ENCODE measurements around the gene SRP9. TPM values are rescaled to one million over a fixed set of nuclear protein-coding genes. Genes with fewer than 3 reads are reported as not detected.

SRP9 gene
- total and polyA plus RNA-seq, 2 experiments from 2014 or later: 640 to 728 TPM

DNA sequence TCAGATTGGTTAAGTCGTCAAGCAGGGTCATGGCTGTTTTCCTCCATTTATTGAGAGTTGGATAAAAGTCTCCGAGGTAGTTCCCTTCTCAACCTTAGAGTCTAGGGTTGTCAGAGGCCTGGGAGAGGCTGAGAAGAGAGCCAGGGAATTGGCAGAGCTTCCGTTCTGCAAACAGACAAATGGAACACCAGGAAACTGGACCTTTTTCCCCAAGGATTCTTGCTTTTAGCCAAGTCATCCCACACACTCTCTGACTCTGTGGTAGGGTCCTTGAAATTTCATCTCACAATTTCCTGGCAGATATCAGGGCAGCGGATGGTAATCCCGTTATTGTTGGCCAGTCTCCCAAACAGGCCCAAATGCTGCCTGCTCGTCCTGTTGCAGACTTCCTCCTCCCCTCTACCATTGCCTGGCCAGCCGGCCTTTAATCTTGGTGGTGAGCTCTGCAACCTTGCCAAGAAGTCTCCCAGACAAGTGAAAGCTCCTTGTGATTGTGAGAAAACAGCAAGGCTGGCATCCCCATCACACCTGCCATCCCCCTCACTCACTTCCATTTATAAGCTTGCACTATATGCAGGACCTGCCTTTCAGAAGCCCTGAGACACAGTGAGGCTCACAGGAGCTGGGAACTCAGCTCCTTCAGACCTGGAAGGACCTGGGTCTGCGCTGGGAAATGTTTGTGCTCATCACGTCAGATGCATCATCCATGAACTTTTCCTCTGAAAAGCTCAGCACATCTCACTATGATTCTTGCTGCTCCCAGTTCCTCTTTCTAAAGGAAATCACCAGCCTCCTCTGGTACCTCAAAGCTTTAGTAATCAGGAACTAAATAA is 13.7 kb upstream of the SRP9 start (continued):
- TF ChIP-seq, protein P1, sequence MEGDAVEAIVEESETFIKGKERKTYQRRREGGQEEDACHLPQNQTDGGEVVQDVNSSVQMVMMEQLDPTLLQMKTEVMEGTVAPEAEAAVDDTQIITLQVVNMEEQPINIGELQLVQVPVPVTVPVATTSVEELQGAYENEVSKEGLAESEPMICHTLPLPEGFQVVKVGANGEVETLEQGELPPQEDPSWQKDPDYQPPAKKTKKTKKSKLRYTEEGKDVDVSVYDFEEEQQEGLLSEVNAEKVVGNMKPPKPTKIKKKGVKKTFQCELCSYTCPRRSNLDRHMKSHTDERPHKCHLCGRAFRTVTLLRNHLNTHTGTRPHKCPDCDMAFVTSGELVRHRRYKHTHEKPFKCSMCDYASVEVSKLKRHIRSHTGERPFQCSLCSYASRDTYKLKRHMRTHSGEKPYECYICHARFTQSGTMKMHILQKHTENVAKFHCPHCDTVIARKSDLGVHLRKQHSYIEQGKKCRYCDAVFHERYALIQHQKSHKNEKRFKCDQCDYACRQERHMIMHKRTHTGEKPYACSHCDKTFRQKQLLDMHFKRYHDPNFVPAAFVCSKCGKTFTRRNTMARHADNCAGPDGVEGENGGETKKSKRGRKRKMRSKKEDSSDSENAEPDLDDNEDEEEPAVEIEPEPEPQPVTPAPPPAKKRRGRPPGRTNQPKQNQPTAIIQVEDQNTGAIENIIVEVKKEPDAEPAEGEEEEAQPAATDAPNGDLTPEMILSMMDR (conservative IDR thresholded peaks at IDR 0.05; ENCODE audit: low read depth in 2 of 2): no peak
- TF ChIP-seq ZNF331 (CRISPR knock-in tag; IDR thresholded peaks at IDR 0.05; ENCODE audit: low read depth): no peak

DNA sequence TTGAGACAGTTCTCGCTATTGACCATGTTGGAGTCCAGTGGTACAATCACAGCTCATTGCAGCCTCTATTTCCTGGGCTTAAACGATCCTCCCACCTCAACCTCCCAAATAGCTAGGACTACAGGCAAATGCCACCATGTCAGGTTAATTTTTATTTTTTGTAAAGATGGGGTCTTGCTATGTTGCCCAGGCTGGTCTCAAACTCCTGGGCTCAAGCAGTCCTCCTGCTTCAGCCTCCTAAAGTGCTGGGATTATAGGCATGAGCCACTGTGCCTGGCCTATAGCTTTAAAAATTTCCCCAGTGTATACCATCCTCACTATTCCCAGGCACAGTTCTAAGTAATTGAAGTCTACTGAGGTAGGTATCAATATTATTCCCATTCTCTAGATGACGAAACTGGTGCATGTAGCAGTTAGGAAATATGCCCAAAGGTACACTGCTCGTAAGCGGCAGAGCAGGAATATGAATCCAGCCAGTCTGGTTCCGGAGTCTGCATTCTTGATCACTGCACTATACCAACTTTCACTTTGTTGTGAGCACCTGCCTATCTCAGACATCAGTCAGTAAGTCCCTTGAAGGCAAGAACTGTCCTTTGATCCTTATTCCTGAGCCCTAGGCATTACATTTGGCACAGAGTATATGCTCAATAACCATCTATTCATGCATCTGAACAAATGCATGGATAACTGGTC is 11.5 kb upstream of the SRP9 start:
- H2AFZ ChIP-seq: no peak overlapping the region
- no peak overlapping the region for H3K4me2 ChIP-seq
- no peaks in the 10 kb centered on the region for H3K27me3 ChIP-seq (ENCODE audit: insufficient read depth)
- H3K27ac ChIP-seq (ENCODE audit: low read depth): no peak overlapping the region
- DNase-seq (ENCODE audit: low spot score) (no peak), ATAC-seq (no peak)
- H3K4me1 Mint-ChIP-seq: peaks cover 51% of the 10 kb centered on the region
- no peak overlapping the region for H3K4me3 Mint-ChIP-seq
- no peaks in the 10 kb centered on the region for H3K36me3 Mint-ChIP-seq (ENCODE audit: low read depth)
- no peaks in the 10 kb centered on the region for H3K79me2 ChIP-seq (replicated peaks; ENCODE audit: insufficient read depth)
- H3K36me3 ChIP-seq (ENCODE audit: insufficient read depth): no peaks in the 10 kb centered on the region
- H3K4me1 ChIP-seq (ENCODE audit: insufficient read depth): peaks cover 36% of the 10 kb centered on the region
- no peaks in the 10 kb centered on the region for H3K9me3 Mint-ChIP-seq
- no peak overlapping the region for H3K27ac Mint-ChIP-seq
- H3K27me3 Mint-ChIP-seq (ENCODE audit: insufficient read depth, low read depth, poor library complexity): peaks cover 10% of the 10 kb centered on the region
- H3K9me2 ChIP-seq (ENCODE audit: insufficient read depth): no peaks in the 10 kb centered on the region
- H3K4me3 ChIP-seq: no peak overlapping the region
- no peaks in the 10 kb centered on the region for H4K20me1 ChIP-seq (replicated peaks; ENCODE audit: insufficient read depth)
- peaks cover 3% of the 10 kb centered on the region; the same call in 1 of the 2 replicates for H3F3A ChIP-seq (replicated peaks; ENCODE audit: low read depth)
- TF ChIP-seq STAT1 (IDR thresholded peaks at IDR 0.05; ENCODE audit: unreplicated experiment) (no peak), JUNB (IDR thresholded peaks at IDR 0.05; ENCODE audit: unreplicated experiment) (no peak), EZH2phosphoT487 (IDR thresholded peaks at IDR 0.05; ENCODE audit: unreplicated experiment) (no peak), EZH2 (IDR thresholded peaks at IDR 0.05; ENCODE audit: low read depth, unreplicated experiment) (no peak), ZNF114 (CRISPR knock-in tag; IDR thresholded peaks at IDR 0.05) (no peak), ZNF331 (CRISPR knock-in tag; IDR thresholded peaks at IDR 0.05; ENCODE audit: low read depth) (no peak), CREB1 (CRISPR knock-in tag; IDR thresholded peaks at IDR 0.05; ENCODE audit: low read depth) (no peak), POLR2AphosphoS5 (IDR thresholded peaks at IDR 0.05; ENCODE audit: low read depth) (no peak)
- TF ChIP-seq, protein P2, sequence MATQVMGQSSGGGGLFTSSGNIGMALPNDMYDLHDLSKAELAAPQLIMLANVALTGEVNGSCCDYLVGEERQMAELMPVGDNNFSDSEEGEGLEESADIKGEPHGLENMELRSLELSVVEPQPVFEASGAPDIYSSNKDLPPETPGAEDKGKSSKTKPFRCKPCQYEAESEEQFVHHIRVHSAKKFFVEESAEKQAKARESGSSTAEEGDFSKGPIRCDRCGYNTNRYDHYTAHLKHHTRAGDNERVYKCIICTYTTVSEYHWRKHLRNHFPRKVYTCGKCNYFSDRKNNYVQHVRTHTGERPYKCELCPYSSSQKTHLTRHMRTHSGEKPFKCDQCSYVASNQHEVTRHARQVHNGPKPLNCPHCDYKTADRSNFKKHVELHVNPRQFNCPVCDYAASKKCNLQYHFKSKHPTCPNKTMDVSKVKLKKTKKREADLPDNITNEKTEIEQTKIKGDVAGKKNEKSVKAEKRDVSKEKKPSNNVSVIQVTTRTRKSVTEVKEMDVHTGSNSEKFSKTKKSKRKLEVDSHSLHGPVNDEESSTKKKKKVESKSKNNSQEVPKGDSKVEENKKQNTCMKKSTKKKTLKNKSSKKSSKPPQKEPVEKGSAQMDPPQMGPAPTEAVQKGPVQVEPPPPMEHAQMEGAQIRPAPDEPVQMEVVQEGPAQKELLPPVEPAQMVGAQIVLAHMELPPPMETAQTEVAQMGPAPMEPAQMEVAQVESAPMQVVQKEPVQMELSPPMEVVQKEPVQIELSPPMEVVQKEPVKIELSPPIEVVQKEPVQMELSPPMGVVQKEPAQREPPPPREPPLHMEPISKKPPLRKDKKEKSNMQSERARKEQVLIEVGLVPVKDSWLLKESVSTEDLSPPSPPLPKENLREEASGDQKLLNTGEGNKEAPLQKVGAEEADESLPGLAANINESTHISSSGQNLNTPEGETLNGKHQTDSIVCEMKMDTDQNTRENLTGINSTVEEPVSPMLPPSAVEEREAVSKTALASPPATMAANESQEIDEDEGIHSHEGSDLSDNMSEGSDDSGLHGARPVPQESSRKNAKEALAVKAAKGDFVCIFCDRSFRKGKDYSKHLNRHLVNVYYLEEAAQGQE (IDR thresholded peaks at IDR 0.05; ENCODE audit: unreplicated experiment): no peak
- TF ChIP-seq, protein P3, sequence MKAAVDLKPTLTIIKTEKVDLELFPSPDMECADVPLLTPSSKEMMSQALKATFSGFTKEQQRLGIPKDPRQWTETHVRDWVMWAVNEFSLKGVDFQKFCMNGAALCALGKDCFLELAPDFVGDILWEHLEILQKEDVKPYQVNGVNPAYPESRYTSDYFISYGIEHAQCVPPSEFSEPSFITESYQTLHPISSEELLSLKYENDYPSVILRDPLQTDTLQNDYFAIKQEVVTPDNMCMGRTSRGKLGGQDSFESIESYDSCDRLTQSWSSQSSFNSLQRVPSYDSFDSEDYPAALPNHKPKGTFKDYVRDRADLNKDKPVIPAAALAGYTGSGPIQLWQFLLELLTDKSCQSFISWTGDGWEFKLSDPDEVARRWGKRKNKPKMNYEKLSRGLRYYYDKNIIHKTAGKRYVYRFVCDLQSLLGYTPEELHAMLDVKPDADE (IDR thresholded peaks at IDR 0.05): no peak
- TF ChIP-seq, protein P1 (conservative IDR thresholded peaks at IDR 0.05; ENCODE audit: low read depth in 2 of 2): no peak

Measured in GM23338 (cell line).